HG02588 (cell line): Measurements from ENCODE around the gene RNU5B-1.
"Not testable (repeated sequence)": the region's sequence is repeated elsewhere in the genome, so short reads cannot be mapped to it uniquely, and the experiment has no call there.

Source experiments
- ATAC-seq: cut with Tn5 transposase; IDR thresholded peaks from one replicate; pipeline ENCODE4 v1.9.1; 2021; ENCODE audit warnings: mild to moderate bottlenecking, moderate library complexity; ENCODE audit not compliant: unreplicated experiment

Gene RNU5B-1

GRCh38 chr15:65304381-65305149, at the start of gene RNU5B-1:
TSS of gene RNU5B-1 (plus strand) at chr15:65304677.
- peak; percentile 55 for ATAC-seq

- no peak for ATAC-seq
Observed at GRCh38 chr15:65254758-65255157, 49.7 kb upstream of the RNU5B-1 start.

DNA sequence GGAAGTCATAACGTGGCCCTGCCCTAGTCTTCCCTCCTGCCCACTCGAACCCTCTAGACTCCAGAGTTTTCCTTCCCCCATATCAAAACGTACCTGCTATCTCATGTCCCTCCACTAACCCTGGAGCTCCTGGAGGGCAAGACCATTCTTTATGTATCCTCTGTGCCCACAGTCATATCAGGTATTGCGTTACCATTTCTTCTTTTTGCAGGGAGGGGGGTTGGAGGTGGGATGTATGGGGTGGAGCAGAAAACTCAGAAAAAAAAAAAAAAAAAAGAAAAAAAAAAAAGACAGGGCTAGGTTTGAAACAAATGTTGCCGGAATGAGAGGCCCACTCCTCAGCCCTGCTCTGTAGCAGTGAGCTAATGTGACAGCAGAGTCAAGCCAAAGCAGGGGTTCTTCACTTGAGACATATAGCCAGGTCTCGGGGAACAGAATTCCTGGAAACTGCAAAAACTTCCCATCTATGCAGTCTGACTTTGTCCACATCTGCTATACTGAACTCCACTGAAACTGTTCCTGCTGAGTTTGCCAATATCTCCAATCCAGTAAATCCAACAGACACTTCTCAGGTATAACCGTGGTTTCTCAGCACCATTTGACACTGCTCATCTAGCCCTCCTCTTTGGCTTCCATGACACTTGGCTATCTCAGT, 48.9 kb upstream of the RNU5B-1 start:
- ATAC-seq, result no peak

GRCh38 chr15:65258375-65259262, 45.9 kb upstream of the RNU5B-1 start:
- no peak for ATAC-seq

DNA sequence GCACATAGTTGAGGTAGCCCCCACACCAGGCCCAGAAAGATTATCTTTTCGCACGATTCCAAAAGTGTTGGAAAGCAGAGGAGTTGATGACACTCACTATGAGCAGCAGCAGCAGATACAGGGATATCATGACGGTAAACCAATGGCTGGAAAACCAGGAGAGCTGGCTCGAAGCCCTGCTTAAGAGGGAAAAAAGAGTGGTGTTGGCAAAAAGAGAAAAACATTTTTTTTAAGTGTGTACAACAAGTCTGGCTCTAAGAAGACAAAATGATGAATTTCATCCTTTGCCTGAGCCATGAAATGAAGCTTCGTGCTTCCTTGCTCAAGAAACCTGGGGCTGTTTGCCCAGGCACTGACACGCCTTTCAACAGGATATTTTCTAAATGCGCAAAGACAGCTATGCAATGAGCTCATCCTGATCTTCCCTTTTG, 45.1 kb upstream of the RNU5B-1 start:
- ATAC-seq, result no peak

GRCh38 chr15:65260968-65261367, 43.5 kb upstream of the RNU5B-1 start:
- no peak for ATAC-seq

- ATAC-seq, result no peak
Observed at GRCh38 chr15:65263313-65263712, 41.2 kb upstream of the RNU5B-1 start.

DNA sequence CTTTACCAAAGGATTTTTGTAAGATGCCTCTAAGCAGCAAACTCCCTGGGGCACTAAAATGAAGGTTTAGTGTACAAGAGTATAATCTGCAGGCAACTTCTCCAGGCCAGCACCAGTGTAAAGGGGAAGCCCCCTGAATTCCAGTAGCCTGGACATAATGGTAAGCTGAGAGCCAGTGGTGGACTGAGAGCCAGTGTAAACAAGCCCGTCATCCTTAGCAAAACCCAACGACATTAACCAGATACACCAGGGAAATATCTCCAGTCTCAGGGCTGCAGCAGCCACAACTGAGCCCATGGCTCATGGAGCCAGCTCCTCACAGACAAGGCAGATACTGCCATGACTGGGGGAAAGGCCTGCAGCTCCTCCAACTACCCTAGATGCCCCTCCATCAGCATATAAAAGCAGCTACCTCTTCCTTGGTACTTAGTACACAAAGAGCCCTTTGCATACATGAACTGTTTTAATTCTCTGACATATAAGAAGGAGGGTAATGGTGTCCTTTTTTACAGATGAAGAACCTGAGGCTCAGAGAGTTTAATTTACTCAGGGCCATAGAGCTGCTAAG, 39.5 kb upstream of the RNU5B-1 start:
- ATAC-seq, result no peak

GRCh38 chr15:65266469-65266868, 38.0 kb upstream of the RNU5B-1 start:
- no peak for ATAC-seq

DNA sequence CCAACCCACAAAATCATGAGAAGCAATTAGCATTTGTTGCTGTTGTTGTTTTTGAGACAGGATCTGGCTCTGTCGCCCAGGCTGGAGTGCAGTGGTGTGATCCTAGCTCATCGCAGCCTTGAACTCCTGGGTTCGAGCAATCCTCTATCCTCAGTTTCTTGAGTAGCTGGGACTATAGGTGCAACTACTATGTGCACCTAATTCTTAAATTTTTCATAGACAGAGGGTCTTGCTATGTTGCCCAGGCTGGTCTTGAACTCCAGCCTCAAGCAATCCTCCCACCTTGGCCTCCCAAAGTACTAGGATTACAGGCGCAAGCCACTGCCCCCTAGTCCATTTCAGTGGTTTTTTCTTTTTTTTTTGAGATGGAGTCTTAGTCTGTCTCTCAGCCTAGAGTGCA, 36.1 kb upstream of the RNU5B-1 start:
- no peak for ATAC-seq

DNA sequence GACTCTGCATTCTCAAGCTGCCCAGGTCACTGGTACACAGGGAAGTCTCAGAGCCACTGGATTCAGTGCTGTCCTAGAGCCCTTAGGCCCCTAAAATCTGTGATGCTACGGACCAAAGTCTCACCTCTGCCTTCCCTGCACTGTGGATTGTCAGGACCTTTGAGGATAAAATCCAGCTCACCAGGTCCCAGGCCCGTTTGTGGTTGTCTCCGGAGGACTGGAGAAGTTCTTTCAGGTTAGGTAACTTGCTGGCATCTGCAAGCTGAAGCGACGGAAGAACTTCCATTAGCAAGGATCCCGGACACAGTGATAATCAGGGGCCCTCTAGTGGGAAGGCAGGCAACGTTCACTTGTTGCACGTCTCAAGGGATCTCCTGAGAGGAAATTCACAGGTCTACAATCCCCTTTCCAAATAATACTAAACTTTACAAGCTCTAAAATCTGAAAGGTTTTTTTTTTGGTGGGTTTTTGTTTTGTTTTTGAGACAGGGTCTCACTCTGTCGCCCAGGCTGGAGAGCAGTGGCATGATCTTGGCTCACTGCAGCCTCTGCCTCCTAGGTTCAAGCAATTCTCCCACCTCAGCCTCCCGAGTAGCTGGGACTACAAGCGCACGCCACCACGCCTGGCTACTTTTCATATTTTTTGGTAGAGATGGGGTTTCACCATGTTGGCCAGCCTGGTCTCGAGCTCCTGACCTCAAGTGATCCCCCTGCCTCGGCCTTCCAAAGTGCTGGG, 33.5 kb upstream of the RNU5B-1 start:
- not testable (repeated sequence) for ATAC-seq

DNA sequence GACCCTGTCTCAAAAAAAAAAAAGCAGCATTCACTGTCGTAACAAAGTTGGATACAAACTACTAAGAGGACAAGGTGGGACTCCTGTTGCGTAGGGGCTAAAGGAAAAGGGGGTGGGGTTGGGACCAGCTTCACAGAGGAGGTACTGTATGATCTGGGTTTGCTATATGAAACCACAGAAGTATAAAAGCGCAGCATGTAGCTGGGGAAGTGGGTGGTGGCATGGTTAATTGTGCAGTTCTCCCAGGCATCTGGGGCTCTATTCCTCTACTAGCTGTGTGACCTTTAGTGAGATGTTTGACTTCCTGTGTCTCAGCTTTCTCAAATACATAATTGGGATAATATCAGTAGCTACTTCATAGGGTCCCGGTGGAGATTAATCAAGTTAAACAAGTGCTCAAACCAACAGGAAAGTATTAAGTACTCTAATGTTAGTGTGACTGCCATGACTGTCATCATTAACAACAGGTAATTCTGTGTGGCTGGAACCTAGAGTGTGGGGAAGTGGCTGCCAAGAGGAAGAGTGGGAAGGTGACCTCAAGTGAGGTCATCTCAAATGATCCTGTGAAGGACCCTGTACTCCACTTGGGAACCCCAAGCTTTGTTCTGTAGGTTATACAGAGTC, 29.3 kb upstream of the RNU5B-1 start:
- no peak for ATAC-seq

DNA sequence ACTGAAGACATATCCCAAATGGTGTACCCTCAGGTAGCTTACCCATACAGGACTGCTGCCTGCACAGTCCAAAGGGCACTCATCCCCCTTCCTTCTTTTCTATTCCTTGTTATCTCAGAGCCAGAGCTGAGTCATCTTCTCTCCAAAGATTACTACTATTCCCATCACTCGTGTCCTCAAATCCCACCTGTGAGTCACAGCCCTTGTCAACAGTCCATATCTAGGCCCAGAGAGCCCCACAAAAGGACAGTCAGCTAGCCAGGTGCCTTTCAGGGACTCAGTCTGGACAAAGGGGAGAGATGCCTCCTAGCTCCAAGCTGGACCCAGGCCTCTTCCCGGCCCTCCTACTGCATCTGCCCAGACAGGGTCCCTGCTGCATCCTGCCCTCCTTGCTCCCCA, 28.8 kb upstream of the RNU5B-1 start:
- ATAC-seq, result no peak

DNA sequence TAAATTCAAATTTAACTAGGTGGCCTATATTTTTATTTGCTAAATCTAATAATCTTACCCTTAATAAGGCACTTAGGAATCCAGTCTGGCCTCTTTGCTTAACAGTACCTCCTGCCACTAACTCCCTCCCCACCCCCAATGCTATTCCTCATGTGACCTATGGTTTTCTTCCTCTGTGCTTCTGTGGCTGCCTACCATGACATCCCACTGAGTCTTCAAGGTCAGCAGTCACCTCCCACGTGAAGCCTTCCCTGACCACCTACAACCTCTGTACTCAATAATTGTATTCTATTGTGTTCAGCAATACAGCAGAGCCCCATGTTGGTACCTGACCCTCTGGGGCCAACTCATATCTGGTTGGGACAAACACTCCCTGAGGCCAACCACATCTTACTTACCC, 27.5 kb upstream of the RNU5B-1 start:
- ATAC-seq, result no peak

DNA sequence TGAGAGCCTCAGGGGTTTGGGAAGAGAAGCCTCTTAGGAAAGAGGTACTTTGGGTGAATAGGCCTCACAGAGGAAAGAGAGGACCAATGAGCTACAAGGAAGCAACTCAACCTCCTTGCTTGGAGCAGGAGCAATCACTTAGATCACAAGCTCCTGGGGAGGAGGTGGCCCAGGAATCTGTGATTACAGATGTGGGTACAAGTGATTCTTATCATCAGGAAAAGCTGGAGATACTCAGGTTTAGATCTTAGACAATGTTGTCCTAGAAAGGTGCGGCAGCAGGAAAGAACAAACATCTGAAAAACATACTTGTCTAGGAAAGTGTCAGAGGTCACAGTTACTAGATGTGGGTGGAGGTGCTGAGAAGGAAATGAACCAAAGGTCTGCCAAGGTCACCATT, 26.0 kb upstream of the RNU5B-1 start:
- ATAC-seq, result no peak

GRCh38 chr15:65285291-65286068, 19.0 kb upstream of the RNU5B-1 start:
- no peak for ATAC-seq

- ATAC-seq, result peak; percentile 28
Observed at GRCh38 chr15:65286069-65286703, 18.3 kb upstream of the RNU5B-1 start.

GRCh38 chr15:65286704-65287519, 17.6 kb upstream of the RNU5B-1 start, which contains the start of gene PARP16:
TSS of gene PARP16 (minus strand) at chr15:65286883. CDS start at chr15:65286426, 457 bp downstream.
- peak; percentile 88 for ATAC-seq
